Lower lobe of right lung (tissue), 2 donors: ENCODE results near the gene RTCA. TPM values are rescaled to one million over a fixed set of nuclear protein-coding genes. Genes with fewer than 3 reads are reported as not detected.

ENCODE experiments used
- ATAC-seq, 2 donors: fragments of 200-7000 bp; cut with Tn5 transposase; one replicate each; pipeline ENCODE4 v1.9.1; 2020 to 2022; ENCODE audit warnings: mild to moderate bottlenecking in 2 of 2, moderate library complexity in 2 of 2
- DNase-seq: peaks from one replicate; pipeline ENCODE4 v3.0.0-alpha.2; 2020
- H3K27ac ChIP-seq: fragments of 200-600 bp; one replicate; pipeline ENCODE4 v1.8.0; 2022
- H3K27me3 ChIP-seq: fragments of 200-600 bp; one replicate; pipeline ENCODE4 v1.8.0; 2022; ENCODE audit warnings: low read depth
- H3K36me3 ChIP-seq: fragments of 200-600 bp; one replicate; pipeline ENCODE4 v1.8.0; 2022; ENCODE audit warnings: mild to moderate bottlenecking
- H3K4me1 ChIP-seq: fragments of 200-600 bp; one replicate; pipeline ENCODE4 v1.8.0; 2022
- H3K4me3 ChIP-seq: fragments of 200-600 bp; one replicate; pipeline ENCODE4 v1.8.0; 2022; ENCODE audit warnings: mild to moderate bottlenecking
- H3K9me3 ChIP-seq: fragments of 200-600 bp; one replicate; pipeline ENCODE4 v1.8.0; 2022
- CTCF ChIP-seq: fragments of 200-600 bp; IDR thresholded peaks from one replicate; pipeline ENCODE4 v1.8.0; 2022; ENCODE audit warnings: antibody characterized with exemption, mild to moderate bottlenecking
- intact Hi-C: fragments of 100-400 bp; cut with DNase I; formaldehyde crosslinking; loops from one replicate; pipeline ENCODE4 v1.11.0; 2022
- total RNA-seq: library from RNA; stranded (reverse); fragmentation: NEBNext Ultra II Directional; extraction: Animal tissue kit (Norgen Biotek cat#: 25700); gene quantifications from one replicate; pipeline ENCODE4 v1.2.1, GENCODE V29; 2021
- donor health status: DM: no; HTN: yes; CAD: no; lungs with severe emphysema.

Gene RTCA
- total RNA-seq, 1 donor from 2014 or later = 31.1 TPM

GRCh38 chr1:100320311-100321099, 54.5 kb downstream of the RTCA start:
- Histone ChIP-seq H3K36me3 (no peaks in the 10 kb centered on the region), H3K27me3 (no peaks in the 10 kb centered on the region), H3K9me3 (peaks cover 17% of the 10 kb centered on the region), H3K4me3 (no peak overlapping the region), H3K4me1 (no peaks in the 10 kb centered on the region), H3K27ac (no peak overlapping the region)
- TF ChIP-seq CTCF = no peak
- DNase-seq (no peak), ATAC-seq (no peak)
- intact Hi-C loops = no loop called here

- intact Hi-C loops = no loop called here
- no peak overlapping the region for H3K4me3 ChIP-seq
- DNase-seq = no peak
- no peaks in the 10 kb centered on the region for H3K4me1 ChIP-seq
- ATAC-seq = no peak
- H3K36me3 ChIP-seq = no peaks in the 10 kb centered on the region
- peaks cover 12% of the 10 kb centered on the region for H3K9me3 ChIP-seq
- H3K27me3 ChIP-seq = no peaks in the 10 kb centered on the region
- no peak for TF ChIP-seq CTCF
- no peak overlapping the region for H3K27ac ChIP-seq
These were observed 55.1 kb downstream of the RTCA start for GRCh38 chr1:100321100-100321493.

- no peak for TF ChIP-seq CTCF
- intact Hi-C loops = no loop called here
- Histone ChIP-seq H3K9me3 (peaks cover 10% of the 10 kb centered on the region), H3K4me1 (no peaks in the 10 kb centered on the region), H3K36me3 (no peaks in the 10 kb centered on the region), H3K27ac (no peak overlapping the region), H3K4me3 (no peak overlapping the region), H3K27me3 (no peaks in the 10 kb centered on the region)
- no peak for ATAC-seq
- DNase-seq = no peak
These were observed 55.5 kb downstream of the RTCA start for GRCh38 chr1:100321506-100321905.

- no peak for TF ChIP-seq CTCF
- no peak overlapping the region for H3K27ac ChIP-seq
- intact Hi-C loops = no loop called here
- ATAC-seq = no peak
- DNase-seq = no peak
- H3K36me3 ChIP-seq = no peaks in the 10 kb centered on the region
- no peaks in the 10 kb centered on the region for H3K4me1 ChIP-seq
- H3K9me3 ChIP-seq = peaks cover 10% of the 10 kb centered on the region
- H3K27me3 ChIP-seq = no peaks in the 10 kb centered on the region
- H3K4me3 ChIP-seq = no peak overlapping the region
These were observed 56.6 kb downstream of the RTCA start for GRCh38 chr1:100322436-100323211.

- Histone ChIP-seq H3K4me3 (no peak overlapping the region), H3K4me1 (no peaks in the 10 kb centered on the region), H3K27ac (no peak overlapping the region), H3K9me3 (peaks cover 10% of the 10 kb centered on the region), H3K36me3 (no peaks in the 10 kb centered on the region), H3K27me3 (no peaks in the 10 kb centered on the region)
- ATAC-seq = peak in 1 of 2 donors; percentile 33
- intact Hi-C loops = no loop called here
- no peak for DNase-seq
- TF ChIP-seq CTCF = no peak
These were observed 57.5 kb downstream of the RTCA start for GRCh38 chr1:100323419-100324106.
